ENCODE data around the gene AKR1C2.
"Not testable (repeated sequence)": the region's sequence is repeated elsewhere in the genome, so short reads cannot be mapped to it uniquely, and the experiment has no call there.

The AKR1C2 gene

DNA sequence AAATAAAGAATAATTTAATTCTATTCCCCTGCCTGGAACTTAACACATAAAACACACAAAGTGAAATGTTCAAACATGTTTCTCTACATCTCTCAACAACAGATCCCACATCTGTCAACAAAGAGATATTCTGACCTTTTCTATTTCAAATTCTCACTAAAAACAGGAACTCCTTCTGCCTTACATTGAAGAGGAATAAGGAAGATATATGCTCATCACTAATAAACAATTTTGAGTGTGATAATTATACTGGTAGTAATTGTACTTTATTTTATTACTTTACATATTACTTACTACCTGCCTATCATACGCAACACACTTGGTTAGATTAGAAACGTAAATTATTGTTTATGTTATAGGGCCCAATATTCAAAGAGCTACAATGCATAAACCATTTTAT, 13.4 kb downstream of the AKR1C2 start:
- DNase-seq (ENCODE audit: low read depth, low spot score), result no peak

DNA sequence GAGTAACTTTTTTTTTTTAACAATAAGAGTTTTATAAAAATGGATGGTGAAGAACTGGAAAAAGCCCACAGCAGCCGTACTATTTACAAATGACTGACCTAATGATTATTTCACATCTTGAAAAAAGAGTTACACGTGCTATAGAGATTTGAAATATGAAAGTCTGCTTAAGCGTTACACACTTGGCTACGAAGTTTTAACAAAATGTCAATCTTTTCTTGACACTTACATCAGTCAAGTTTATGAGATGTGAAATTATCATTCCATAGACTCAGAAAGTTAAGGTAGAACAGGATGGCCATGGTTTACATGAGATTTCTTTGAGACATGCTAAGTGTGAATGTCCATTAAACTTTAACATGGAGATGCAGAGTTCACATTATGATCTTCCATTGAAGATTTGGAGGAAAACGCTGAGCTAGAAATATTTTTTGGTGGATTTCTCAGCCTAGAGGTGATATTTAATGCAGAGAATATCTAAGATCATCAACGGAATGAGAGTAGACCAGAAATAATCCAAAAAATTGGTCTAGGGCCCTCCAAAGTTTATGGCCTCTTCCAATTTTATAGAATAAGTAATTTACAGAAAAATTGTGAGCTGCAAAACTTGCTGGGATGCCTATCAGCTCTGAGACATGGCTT, 15.5 kb downstream of the AKR1C2 start:
- DNase-seq (ENCODE audit: low read depth, low spot score), result not testable (repeated sequence)

DNA sequence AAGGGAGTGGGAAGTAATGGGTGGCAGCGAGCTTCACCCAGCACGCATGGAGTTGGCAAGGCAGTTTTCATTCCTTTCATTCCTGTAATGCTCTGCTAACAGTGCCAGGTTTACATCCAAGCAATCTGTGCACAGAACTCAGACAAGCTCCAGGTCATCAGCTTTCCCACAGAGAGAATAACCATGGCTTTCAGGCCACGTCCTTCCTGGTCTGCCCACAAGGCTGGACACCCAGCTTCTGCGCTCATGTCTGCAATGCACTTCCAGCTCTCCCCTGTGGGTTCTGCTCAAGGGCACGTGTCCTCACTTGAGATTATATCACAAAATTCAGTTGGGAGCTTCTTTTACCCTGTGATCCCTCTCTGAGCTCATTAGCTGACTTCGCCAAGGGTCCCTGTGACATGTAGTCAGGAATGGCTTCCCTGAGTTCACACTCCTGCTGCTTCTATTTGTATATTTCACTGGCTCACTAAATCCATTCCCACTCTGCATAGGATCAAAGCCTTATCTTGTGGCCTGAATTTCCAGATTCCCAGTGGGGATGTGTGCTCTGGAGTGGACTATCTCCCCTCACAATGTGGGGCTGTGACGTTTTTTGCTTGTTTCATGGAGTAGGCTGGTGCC, 18.6 kb downstream of the AKR1C2 start:
- DNase-seq (ENCODE audit: low read depth, low spot score), result no peak

DNA sequence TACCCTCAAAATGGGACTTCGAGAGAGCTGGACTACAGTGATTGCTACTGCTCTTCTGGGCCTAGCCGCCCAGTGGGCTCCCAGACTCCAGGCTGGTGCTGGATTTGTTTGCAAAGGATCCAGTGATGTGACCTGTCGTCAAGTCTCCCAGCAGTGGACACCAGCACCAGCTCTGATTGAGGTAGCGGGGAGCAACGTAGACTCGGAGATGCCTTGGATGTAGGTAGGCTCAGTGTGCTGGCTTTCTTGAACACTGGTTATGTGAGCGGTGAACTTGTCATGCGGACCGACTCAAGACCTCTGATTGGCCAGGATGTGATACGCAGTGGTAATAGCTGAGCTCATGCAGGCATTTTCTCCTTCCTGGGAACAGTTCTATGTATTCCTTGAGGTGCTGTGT, 19.4 kb downstream of the AKR1C2 start:
- no peak for DNase-seq (ENCODE audit: low read depth, low spot score)

DNA sequence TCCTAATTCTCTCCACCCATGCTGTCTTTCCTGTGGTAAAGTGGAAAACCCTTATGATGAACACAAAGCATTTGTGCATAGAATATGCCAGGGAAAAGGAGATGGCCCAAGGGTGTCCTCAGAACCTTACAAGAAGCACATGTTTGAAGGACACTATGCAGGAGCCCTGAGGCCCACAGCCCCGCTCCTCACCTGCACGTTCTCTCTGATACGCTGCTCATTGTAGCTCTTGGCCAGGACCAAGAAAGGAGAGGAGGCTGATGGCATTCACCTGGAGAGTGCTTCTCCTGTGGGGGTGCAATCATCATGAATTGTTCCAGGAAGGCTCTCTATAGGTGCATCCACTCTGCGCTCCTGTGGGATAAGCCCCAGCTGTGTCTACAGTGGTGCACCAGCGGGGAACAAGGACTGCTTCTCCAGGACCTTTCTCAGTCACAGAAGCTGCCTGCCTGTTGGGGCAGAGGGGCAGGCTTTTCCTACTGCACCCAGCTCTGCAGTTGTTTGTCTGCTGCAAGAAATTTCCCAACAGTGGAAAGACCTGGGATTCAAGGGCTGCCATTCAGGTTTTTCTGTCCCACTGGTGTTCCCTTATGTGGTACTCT, 19.9 kb downstream of the AKR1C2 start:
- no peak for DNase-seq (ENCODE audit: low read depth, low spot score)

DNA sequence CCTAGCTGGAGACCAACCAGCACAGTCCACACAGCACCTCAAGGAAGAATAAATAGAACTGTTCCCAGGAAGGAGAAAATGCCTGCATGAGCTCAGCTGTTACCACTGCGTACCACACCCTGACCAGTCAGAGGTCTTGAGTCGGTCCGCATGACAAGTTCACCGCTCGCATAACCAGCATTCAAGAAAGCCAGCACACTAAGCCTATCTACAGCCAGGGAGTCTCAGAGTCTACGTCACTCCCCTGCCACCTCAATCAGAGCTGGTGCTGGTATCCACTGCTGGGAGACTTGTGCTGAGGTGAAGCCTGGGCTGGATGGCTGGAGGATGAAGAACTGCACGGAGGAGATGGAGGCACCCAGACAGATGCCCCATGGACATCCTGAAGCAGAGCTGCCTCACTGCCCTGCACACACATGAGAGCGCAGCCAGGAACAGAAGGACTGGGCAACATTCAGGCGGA, 20.9 kb downstream of the AKR1C2 start:
- no peak for DNase-seq (ENCODE audit: low read depth, low spot score)

DNA sequence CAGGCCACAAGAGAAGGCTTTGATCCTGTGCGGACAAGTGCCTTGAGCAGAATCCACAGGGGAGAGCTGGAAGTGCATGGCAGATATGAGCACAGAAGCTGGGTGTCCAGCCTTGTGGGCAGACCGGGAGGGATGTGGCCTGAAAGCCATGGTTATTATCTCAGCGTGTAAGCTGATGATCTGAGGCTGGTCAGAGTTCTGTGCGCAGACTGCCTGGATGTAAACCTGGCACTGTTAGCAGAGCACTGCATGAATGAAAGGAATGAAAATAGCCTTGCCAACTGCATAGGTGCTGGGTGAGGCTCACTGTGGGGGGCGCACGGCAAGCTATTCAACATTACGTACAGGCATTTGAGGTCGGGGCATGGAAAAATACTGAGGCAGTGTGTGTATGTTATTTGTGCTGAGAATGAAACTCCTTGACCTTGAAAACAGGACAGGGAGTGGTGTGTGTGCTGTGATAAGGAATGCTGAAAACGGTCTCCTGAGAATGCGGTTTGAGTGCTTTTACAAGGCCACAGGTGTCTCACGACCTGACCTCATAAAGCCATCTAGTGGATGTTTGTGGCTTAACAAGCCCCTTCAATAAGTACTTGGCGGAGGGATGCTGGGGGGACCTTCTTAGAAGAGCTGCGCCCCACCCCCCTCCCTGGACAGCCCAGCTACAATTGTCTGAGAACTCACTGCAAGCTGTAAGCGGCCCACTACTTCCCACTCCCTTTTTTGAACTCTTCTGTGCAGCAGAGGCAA, 21.8 kb downstream of the AKR1C2 start:
- DNase-seq (ENCODE audit: low read depth, low spot score), result no peak

DNA sequence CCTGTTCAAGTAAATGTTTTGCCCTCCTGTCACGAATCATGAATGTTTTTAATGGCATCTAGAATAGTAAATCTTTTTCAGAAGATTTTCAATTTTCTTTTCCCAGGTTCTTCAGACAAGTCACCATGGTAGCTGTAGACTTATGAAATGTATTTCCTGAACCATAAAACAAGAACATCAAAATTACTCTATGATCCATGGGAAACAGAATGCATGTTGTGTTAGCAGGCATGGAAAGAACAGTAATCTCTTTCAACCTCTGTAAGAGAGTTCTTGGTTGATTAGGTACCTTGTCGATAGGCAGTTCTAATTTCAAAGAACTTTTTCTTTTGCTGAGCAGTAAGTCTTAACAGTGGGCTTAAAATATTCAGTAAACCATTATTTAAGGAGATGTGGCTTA, 22.9 kb downstream of the AKR1C2 start:
- DNase-seq (ENCODE audit: low read depth, low spot score), result no peak

DNA sequence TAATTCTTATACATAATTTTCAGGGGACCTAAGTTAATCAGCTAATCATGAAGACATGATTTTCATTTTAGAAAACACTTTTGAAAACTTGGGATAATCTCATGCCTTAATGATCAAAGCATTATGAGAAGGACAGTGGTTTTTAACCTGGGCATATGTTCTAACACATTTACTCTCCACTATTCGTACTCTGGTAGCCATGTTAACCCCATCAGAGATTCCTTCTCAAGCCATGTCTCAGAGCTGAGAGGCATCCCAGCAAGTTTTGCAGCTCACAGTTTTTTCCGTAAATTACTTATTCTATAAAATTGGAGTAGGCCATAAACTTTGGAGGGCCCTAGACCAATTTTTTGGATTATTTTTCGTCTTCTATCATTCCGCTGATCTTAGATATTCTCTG, 24.8 kb downstream of the AKR1C2 start:
- no peak for DNase-seq (ENCODE audit: low read depth, low spot score)

DNA sequence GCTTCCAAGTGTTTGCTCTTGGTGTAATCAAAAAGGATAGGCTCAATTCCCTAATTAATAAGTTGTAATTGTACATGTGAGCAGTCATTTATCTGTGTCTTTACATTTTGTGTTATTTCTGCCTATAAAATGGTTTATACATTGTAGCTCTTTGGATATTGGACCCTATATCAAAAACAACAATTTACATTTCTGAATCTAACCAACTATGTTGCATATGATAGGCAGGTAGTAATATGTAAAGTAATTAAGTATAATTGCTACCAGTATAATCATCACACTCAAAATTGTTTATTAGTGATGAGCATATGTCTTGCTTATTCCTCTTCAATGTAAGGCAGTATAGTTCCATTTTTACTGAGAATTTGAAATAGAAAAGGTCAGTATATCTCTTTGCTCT, 26.6 kb downstream of the AKR1C2 start:
- DNase-seq (ENCODE audit: low read depth, low spot score), result no peak

DNA sequence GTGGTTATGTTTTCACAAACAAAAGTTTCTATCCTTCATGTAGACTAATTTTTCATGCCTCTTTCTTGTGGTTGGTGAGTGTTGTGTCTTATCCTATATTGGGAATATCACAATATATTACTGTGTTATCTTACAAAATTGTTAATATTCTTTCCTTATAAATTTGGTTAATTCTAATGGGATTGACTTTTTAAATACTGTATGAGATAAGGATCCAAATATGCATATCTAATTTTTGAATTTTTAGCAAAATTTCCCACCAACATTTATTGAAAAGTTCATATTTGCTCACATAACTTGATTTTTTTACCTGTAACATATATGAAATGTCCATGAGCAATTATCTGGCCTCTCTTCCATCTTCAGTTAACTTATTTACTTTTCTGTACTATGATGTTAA, 29.3 kb downstream of the AKR1C2 start:
- not testable (repeated sequence) for DNase-seq (ENCODE audit: low read depth, low spot score)

DNA sequence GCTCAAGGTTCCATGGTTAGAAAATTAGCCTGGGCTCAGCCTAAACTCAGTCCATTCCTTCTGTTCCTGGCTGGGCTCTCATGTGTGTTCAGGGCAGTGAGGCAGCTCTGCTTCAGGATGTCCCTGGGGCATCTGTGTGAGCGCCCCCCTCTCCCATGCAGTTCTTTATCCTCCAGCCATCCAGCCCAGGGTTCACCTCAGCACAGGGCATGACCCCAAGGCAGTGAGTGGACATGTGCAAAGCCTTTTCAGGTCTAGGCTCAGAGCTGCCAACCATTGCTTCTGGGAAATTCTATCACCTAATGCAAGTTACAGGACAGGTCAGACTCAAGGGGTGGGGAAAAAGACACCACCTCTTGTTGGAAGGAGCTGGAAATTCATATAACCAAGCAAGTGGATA, 30.4 kb downstream of the AKR1C2 start:
- DNase-seq (ENCODE audit: low read depth, low spot score), result not testable (repeated sequence)

DNA sequence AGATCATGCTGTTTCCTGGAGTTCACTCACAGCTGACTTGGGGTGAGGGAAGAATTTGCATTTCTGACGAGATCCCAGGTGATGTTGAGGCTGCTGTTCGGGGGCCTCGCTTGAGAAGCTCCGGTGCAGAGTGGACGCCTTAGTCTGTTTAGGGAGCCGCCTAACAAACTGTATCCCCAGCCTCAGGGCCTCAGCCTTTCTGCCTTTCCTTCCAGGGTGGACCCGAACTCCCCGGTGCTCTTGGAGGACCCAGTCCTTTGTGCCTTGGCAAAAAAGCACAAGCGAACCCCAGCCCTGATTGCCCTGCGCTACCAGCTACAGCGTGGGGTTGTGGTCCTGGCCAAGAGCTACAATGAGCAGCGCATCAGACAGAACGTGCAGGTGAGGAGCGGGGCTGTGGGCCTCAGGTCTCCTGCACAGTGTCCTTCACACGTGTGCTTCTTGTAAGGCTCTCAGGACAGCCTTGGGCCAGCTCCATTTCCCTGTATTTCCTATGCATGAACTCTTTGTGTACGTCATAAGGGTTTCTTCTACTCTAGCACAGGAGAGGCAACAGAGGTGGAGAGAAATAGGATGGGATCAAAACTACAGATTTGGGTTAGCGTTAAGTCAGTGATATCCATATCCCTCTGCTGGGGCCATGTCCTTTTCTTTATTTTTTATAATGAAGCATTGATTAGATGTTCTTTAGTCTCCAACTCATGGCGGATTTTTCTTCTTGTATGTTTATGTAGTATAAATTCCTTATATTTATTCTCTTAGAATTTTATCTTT, 31.1 kb downstream of the AKR1C2 start:
- not testable (repeated sequence) for DNase-seq (ENCODE audit: low read depth, low spot score)

DNA sequence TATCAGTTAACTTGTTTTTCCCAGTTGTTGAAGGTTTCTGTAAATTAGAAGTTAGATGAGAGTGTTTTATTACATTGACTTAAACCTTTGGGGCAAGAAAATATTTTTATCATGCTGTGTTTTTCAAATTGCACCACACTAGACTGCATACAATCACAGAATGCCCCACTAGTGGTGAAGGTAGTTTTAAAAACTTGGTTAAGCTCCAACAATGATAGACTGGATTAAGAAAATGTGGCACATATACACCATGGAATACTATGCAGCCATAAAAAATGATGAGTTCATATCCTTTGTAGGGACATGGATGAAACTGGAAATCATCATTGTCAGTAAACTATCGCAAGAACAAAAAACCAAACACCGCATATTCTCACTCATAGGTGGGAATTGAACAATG, 33.3 kb downstream of the AKR1C2 start:
- not testable (repeated sequence) for DNase-seq (ENCODE audit: low read depth, low spot score)

DNA sequence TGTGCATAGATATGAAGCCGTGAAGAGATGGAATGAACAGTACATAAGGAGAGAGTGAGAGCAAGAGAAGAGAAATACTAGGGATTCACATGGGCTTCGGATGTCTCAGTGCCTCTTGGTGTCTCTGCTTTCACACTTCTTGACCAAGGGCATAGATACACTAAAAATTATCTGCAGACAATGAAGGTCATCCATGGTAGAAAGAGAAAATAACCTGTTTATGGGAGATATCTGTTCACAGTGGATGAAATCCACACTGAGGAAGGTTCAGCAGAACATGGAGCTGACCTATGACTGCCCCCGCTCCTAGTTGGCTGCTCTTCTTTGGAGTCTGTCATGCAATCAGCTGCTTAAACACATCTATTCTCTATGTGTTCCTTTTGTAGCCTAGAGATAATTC, 34.4 kb downstream of the AKR1C2 start:
- not testable (repeated sequence) for DNase-seq (ENCODE audit: low read depth, low spot score)

DNA sequence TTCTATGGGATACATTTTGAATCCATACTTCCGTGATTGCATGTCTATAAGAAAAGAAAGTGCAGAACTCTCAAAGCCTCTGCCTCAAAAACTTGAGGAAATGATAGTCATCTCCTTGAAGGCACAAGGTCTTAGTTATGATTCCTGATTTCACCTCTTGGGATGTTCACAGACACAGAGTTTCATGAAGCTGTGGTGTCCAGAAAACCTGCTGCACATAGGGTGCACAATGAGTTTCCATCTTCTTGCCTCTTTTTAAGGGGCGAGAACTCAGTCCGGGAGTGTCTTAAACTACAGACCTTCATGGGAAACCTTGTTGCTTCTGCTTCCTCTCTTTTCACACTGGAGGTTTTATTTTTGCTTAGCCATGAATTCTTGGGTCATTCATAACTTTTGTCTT, 36.5 kb downstream of the AKR1C2 start:
- not testable (repeated sequence) for DNase-seq (ENCODE audit: low read depth, low spot score)

DNA sequence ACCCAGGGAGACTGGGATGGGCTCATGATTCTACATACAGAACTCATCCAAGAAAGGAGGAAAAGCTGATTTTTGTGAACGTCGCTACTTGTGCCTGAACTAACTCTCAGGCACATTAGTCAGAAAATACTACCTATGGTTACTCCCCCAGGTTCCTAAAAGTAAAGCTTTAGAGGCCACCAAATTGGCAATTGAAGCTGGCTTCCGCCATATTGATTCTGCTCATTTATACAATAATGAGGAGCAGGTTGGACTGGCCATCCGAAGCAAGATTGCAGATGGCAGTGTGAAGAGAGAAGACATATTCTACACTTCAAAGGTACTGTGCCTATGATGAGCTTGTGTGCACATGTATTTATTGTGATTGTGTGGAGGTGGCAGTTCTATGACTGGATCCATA, 37.9 kb downstream of the AKR1C2 start:
- not testable (repeated sequence) for DNase-seq (ENCODE audit: low read depth, low spot score)

DNA sequence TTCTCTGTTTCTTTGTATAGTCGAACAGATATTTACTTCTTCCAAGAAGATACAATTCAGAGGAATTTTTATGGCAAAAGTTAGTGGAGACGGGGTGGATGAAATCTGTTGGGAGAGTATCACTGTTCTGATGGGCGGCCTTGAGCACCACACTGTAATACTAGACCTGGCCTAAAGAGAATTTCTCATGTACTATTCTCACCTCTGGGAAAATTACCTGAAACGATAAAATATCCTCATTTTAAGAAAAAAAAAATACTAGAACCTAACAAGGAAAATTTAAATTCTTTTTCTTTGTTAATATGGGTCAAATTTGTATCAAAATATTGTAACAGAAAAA, 39.9 kb downstream of the AKR1C2 start:
- DNase-seq (ENCODE audit: low read depth, low spot score), result not testable (repeated sequence)

DNA sequence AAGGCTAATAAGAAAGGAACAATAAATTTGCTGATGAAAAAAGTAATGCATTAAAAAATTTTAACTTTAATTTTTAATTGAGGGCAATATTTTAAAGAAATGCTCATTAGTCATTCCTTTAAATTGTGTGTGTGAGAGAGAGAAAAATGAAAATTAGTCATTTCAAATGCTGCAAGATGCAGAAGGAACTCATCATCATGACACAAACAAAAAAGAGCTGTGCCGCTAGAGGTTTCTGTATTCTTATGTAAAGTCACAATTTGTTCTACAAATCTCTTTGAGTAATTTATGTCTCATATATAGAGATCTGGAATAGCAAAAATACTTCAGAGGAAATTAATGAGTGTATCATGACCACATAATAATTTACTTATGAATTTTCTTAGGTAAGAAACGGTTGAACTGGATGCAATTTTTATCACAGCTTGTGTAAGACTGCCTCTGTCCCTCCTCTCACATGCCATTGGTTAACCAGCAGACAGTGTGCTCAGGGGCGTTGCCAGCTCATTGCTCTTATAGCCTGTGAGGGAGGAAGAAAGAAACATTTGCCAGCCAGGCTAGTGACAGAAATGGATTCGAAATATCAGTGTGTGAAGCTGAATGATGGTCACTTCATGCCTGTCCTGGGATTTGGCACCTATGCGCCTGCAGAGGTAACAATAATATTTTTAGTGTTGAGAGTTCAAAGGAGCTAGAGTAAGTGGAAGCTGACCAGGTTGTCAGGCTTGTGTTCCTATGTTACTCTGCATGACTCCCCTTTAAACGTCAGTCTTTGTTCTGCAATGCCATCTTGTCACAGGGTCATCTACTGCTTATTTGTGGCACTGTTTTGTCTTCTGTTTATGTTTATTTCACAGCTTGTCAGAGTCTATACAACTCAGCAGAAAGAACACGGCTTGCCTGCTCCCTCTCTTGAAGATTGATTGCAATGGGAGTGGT, 40.5 kb downstream of the AKR1C2 start, which contains the start of gene AKR1C1:
AKR1C1 (plus strand) TSS at position 540 of the 939 bp plus-strand sequence; CDS start at position 570, 30 bp downstream.
- DNase-seq (ENCODE audit: low read depth, low spot score), result not testable (repeated sequence)

DNA sequence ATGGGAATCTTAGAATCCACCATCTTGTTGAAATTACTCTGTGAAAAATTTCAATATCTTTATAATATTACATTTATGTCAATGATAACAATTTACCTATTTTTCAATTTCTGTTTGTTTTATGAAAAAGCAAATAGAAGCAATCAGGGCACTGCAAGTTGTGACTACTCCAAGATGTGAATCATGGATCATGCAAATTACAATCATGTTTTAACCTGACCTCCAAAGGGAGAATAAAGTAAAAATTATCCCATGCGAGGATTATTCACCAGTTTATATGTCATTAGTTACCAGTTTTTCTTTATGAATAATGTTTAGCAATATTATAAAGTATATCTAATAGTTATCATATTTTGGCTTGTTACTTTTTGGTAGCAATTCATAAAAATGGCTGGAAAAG, 41.3 kb downstream of the AKR1C2 start:
- DNase-seq (ENCODE audit: low read depth, low spot score), result not testable (repeated sequence)
